Brain pericyte (primary cell): ENCODE data around the gene ALPL.
"Not testable (repeated sequence)": the region's sequence is repeated elsewhere in the genome, so short reads cannot be mapped to it uniquely, and the experiment has no call there.

Experiments used
- DNase-seq: peaks from one replicate; pipeline ENCODE4 v3.0.0-alpha.2; 2012; ENCODE audit warnings: low read depth, low spot score

Gene ALPL

GRCh38 chr1:21559788-21560567 is 50.8 kb downstream of the ALPL start:
- no peak for DNase-seq

GRCh38 chr1:21560916-21561638 is 51.9 kb downstream of the ALPL start:
- no peak for DNase-seq

GRCh38 chr1:21562896-21563295 is 53.7 kb downstream of the ALPL start:
- DNase-seq = no peak

GRCh38 chr1:21563971-21564370 is 54.7 kb downstream of the ALPL start:
- no peak for DNase-seq

GRCh38 chr1:21564521-21565095 is 55.4 kb downstream of the ALPL start:
- no peak for DNase-seq

GRCh38 chr1:21565285-21565684 is 56.1 kb downstream of the ALPL start:
- no peak for DNase-seq

- not testable (repeated sequence) for DNase-seq
Observed at GRCh38 chr1:21566361-21566760, 57.1 kb downstream of the ALPL start.

GRCh38 chr1:21567241-21568005 is 58.2 kb downstream of the ALPL start:
- peak; percentile 89 for DNase-seq

- DNase-seq = no peak
Observed at GRCh38 chr1:21568006-21568746, 59.0 kb downstream of the ALPL start.

- DNase-seq = no peak
Observed at GRCh38 chr1:21568809-21569385, 59.7 kb downstream of the ALPL start.

GRCh38 chr1:21569820-21570527 is 60.8 kb downstream of the ALPL start:
- DNase-seq = no peak

GRCh38 chr1:21570528-21570875 is 61.3 kb downstream of the ALPL start:
- DNase-seq = no peak

GRCh38 chr1:21570885-21571284 is 61.7 kb downstream of the ALPL start:
- DNase-seq = no peak

GRCh38 chr1:21572221-21572620 is 63.0 kb downstream of the ALPL start:
- no peak for DNase-seq

GRCh38 chr1:21572735-21573277 is 63.6 kb downstream of the ALPL start:
- DNase-seq = no peak

- DNase-seq = no peak
Observed at GRCh38 chr1:21573475-21573874, 64.3 kb downstream of the ALPL start.

- peak; percentile 70 for DNase-seq
Observed at GRCh38 chr1:21573971-21574465, 64.8 kb downstream of the ALPL start.

- peak; percentile 69 for DNase-seq
Observed at GRCh38 chr1:21574466-21575151, 65.4 kb downstream of the ALPL start.

- no peak for DNase-seq
Observed at GRCh38 chr1:21575351-21575942, 66.2 kb downstream of the ALPL start.
